HG02938 (cell line): ENCODE results near the gene AFAP1L1.
A peak's percentile ranks its signal among the peaks of the same experiment; 100 is the strongest.
"Not testable (repeated sequence)": the region's sequence is repeated elsewhere in the genome, so short reads cannot be mapped to it uniquely, and the experiment has no call there.

Experiments
- ATAC-seq: cut with Tn5 transposase; IDR thresholded peaks from one replicate; pipeline ENCODE4 v1.9.1; 2021; ENCODE audit warnings: mild to moderate bottlenecking, moderate library complexity; ENCODE audit not compliant: unreplicated experiment

AFAP1L1 gene

DNA sequence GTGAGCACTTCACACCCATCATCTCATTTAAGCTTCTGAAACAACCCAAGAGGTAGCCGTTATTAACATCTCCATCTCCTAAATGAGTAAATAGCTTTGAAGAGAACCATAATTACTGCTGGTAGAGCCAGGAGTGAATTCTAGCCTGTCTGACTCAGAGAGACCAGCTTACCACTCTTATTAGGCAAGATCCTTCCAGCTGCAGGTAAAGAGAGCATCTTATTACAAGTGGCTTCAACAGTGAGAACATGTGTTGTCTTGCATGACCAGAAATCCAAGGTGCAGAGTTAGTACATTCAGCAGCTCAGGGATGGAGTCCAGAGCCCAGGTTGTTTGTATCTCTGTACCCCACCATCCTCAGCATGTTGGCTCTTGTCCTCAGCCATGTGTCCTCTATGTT is 10.9 kb upstream of the AFAP1L1 start:
- no peak for ATAC-seq

DNA sequence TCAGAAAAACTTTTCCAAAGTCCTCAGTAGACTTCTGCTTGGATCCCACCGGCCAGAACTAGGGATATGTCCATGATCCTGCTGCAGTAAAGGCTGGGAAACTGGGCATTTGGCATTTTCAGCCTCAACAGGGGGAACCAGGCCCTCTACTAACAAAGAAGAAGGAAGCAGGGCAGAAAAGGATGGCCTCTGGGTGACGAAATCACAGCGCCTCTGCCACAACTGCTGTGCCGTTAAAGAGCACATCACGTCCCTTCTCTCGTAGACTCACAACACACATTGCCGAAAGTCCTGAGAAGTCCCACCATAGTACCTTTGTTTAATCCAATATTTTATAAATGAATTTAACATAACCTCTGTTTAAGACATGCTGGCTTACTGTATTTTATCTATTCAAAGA is 10.4 kb upstream of the AFAP1L1 start:
- ATAC-seq = no peak

DNA sequence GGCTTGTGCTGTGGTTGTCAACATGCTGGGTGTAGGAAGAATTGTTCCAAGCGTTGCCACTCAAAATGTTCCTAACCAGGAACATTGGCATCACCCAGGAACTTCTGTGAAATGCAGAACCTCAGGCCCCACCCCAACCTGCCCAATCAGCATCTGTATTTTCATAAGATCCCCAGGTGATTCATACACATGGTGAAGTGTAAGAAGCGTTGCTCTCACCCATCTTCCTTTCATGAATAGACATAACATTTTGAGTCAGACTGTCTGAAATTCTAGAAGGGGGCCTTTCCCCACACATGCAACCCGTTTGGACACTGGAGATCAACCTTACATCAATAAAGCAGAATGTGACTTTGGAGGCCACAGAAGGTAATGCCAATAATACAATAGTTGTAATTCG is 9.3 kb upstream of the AFAP1L1 start:
- no peak for ATAC-seq

DNA sequence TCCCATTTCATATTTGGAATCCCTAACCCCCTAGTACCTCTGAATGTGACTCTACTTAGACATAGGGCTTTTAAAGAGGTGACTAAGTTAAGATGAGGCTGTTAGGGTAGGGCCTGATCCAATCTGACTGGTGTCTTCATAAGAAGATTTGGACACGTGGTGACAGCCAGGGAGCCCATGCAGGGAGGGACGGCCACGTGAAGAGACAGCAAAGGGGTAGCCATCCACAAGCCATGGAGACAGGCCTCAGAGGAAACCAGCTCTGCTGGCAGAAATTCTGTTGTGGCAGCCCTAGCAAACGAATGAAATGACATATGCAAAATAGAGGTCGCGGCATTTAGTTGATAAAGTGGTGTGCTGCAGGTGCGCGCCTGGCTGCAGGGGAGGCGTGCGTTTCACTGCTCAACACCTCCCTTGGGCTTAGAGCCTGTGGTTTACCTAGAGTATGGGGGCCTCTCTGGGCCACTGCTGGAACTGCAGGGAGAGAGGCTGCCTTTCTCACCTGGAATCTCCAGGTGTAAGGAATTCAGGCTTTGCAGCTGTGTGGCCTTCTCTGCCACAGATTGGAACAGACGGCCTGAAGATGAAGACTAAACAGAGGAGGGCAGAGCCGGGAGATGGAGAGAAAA is 7.1 kb upstream of the AFAP1L1 start:
- ATAC-seq = peak; percentile 92

DNA sequence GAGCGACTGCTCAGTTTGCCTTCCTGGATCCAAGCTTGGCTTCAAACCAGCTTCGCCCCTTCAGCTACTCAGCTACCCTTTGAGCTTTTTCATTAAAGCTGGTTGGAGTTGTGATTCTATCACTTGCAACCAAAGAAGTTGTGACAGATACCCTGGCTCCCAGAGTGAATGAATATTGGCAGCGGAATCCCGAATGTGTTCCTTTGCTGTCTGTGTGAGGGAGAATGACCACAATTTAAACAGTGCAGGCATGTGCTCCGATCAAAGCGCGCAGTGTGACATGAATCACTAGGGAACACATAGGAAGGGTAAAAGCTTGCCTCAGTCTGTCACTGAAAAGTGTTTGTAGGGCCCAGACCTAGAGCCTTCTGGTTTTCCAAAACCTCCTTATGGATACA is 6.6 kb upstream of the AFAP1L1 start:
- ATAC-seq = no peak

DNA sequence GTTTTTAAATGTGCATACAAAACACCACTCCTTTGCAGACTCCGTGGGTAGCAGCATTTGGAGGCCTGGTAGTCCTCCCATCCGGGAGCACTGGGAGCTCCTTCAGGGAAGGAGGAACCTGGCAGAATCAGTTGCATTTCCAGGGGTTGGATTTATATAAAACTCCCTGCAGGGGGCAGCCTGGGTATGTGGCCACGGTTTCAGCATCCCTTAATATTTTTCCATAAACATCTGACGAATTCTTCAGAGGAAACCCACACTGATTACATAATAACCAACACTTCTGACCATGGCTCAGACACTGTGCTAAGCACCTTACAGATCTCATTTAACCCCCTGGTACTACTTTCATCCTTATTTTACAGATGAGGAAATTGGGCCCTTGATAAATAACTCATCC is 6.1 kb upstream of the AFAP1L1 start:
- ATAC-seq = no peak

DNA sequence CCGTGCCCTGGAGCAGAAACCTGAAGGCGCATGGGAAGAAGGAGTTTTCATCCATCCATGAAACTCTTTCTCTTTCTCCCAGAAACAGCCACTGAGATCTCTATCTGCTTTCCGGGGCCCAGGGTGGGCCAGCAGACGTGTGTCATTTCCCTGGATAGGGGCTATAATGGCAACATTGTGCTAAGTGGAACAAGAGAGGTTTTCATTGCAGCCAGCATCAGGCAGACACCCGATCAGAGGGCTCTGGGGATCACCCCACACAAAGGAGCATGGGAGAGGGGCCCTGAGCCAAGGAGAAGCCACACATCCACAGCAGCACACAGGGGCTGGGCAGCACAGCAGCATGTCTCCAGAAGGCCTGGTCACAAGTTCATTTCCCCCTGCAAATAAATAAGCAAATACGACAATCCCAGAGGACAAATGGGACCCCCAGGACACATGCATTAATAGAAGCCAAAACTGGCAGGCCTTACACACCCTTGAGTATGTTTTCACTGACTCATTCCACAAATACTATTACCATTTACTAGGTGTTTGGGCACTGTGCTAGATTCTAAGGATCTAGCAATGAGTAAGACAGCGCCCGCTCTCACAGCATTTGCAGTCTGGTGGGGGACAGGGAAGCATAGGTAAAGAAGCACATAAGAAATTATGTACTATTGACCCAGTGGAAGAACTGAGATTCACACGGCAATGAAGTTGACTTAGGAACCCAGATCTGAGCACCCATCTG is 4.3 kb upstream of the AFAP1L1 start:
- no peak for ATAC-seq

DNA sequence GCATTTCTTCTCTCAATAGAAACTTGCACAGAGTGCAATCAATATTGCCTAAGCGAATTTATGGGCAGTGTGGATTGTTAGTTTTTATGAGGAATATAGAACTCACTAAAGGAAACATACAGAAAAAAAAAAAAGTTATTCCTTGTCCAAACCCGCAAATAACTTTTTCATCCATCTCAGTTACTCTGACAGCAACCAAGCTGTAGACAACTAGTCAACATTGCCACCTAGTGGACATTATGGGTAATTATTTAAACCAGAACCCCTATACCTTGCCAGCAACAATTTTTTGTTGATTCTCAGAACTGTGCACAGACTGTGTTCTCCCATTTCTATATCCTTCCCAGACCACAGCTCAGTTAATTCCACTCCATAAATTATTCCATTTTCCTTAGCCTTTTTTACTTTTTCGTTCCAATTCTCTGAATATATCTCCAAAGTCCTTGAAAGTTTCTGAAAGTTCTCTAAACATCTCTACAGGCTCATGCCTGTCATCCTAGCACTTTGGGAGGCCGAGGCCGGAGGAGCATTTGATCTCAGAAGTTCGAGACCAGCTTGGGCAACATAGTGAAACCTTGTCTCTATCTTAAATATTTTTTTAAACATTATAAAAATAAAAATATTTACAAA is 2.6 kb upstream of the AFAP1L1 start:
- no peak for ATAC-seq

DNA sequence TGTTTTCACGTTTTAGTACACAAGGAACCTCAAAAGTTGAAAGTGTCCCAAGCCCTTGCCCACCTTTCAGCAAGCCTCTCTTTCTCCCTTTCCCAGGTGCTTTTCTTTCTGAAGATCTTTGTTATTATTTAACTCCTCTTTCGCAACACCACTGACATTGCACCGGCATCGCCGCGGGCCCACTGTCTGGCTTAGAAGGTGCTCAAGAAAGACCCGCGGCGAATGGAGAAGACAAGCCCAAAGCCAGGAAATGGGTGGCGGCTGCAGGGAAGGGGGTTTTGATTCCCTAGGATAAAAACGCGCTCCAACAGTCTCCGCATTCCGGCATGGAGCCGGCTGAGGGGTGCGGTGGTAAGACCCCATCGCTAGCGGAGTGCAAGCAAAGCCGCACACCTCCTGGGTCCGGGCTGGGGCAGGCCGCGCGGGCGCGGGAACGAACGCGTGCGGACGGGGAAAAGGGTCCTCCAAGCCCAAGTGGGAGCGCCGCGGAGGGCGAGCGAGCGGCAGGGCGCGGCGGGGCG is 404 bp upstream of the AFAP1L1 start:
- no peak for ATAC-seq

DNA sequence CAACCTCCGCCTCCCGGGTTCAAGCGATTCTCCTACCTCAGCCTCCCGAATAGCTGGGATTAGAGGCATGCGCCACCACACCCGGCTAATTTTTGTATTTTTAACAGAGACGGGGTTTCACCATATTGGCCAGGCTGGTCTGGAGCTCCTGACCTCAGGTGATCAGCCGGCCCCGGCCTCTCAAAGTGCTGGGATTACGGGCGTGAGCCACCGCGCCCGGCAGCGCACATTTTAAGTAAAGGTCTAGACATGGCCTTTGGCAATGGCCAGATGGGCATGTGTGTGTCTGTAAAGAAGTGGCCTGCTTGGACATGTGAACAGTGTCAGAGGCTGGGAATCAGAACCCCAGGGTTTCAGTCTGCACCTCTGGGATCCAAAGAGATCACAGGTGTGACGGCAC is 1.1 kb downstream of the AFAP1L1 start:
- ATAC-seq = not testable (repeated sequence)

DNA sequence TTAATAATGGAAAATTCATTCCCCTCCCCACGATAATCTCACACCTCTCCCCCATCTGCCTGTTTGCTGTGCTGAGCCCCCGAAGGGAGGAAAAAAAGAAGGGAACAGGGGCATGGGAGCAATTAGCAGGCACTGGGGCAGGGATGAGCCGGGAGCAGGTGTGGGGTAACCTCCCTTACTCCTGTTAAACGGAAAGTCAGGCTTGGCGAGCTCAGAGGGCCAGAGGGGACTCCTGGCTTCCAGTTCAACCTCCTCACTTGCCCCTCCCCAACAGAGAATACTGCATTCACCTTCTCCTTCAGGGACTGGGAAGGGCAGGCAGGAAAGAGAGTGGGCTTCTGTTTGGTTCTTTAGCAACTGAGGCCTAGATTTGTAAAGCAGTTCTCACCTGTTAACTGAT is 1.6 kb downstream of the AFAP1L1 start:
- no peak for ATAC-seq

DNA sequence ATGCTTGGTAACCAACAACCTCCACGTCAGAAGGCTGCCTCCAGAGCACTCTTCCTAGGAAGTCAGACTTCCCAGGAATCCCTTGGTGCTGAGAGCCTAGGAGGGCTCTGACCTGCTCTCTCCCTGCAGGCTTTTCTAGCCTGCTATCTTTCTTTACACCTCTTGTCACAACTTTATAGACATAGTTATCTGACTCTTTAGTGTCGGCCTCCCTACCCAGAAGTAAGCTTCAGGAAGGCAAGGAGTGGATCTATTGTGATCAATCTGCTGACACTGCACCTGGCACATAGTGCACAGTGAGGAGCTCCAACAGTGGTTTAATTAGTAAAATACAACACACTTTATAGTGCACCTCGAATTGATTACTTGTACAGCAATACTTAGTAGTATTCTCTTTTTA is 2.3 kb downstream of the AFAP1L1 start:
- no peak for ATAC-seq

DNA sequence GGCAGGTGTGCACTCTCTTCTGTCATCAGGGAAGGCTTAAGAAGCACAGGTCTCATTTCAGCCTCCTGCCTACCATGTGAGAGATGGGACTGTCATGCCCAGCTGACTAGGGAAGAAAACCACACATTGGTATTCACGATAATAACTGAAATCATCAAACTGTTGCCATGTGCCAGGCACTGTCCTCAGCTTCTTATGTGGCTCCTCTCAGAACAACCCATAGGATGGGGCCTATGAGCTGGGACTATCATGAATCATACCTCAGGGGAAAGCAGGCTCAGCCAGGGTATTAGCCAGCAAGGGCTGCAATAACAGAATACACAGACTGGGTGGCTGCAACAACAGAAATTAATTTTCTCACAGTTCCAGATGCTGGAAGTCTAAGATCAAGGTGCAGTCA is 3.3 kb downstream of the AFAP1L1 start:
- ATAC-seq = no peak

DNA sequence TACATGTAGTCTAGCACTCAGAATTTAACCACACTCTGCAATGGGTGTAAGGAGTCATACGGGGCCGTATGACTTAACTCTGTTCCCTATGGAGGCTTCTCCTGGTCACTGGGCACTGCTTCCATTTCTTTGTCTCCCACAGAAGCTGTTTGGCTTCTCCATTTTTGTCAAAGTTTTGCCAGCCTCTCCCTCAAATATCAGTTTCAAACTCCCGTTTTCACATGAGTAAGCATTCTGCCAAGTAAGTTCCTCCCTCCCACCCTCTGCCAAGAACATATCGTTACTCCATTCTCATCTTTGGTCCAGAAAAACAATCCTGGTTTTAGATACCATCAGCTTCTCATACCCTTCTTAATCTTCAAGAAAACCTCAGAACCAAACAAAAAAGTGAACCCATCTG is 6.1 kb downstream of the AFAP1L1 start:
- ATAC-seq = no peak

DNA sequence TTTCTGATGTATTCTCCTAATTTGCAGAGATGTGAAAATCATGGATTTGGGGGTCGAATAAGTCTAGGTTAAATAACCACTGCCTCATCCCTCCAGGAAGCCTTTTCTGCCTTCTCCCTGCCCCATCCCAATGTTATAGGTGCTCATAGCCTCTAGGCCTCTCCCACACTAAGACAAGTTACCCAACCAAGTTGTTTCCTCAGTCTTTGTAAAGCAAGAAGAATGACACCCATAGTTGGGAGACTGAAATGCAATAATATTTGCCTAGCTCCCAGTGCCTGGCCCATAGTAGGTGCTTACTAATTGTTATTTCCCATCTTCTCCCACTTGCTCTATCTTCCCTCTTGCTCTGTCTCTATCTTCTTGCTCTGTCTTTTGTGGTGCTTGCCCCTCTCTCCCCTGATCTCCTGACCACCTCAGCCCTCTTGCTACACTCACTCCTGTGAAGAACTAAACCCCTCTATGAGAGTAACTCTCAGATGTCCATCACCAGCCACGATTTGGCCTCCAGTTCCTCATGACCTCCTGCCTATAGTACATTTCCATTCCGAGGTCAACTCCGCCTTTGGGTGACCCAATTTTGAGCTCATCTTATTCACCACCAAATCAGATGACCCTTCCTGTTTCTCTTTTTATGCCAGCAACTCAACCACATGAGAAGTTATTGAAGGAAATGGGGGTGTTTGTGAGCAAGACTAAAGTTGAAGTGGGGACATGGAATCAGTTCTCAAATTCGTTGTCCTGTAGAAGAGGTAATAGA is 7.0 kb downstream of the AFAP1L1 start:
- no peak for ATAC-seq

DNA sequence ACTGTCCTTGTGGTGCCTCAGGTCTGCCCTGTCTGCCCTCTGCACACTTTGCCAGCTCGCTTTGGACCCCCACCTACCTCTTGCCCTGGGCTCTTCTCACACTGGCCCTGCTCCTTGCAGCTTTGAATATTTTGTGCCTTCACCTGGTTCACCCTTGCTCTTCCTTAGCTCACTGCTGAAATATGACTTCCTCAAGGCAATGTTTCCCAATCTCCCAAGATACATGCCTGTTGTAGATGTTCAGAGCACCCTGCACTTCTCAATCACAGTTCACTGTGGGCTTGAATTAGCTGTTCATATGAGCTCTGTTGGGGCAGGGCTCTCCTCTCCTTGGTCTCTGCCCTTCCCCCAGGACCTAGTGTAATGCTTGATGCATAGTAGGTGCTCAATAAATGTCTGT is 8.0 kb downstream of the AFAP1L1 start:
- ATAC-seq = no peak

DNA sequence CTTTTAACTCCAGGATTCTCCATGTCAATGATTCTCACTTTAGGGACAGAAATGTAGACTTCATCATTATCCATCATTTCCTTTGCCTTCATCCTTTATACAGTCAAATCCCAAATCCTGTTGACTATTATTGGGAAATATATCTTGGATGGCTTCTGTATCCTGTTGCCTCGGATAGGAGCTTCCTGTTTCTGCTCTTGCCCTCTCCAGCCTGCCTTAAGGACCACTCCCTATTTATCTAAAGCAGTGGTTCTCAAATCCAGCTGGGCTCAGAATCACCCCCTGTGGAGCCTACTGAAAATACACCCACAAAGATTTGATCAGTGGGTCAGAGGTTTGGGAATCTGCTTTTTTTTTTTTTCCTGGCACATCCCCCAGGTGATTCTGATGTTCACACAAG is 8.5 kb downstream of the AFAP1L1 start:
- no peak for ATAC-seq

DNA sequence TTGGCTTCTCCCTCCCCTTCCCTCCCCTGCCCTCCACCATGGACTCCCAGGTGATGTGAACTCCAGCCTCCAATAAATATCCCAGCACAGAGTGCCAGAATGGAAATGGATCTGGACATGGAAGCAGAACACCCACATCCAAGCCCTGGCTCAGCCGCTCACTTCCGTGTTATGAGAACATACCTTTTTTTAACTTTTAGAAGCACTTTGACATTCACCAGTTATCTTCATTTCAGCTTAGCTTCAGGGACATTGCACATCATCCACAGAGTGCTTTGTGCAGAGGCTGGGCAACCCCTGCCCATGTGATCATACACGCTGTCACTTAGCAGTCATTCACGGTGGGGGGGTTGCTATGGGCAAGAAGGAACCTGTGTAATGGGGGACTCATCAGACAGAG is 9.1 kb downstream of the AFAP1L1 start:
- no peak for ATAC-seq

DNA sequence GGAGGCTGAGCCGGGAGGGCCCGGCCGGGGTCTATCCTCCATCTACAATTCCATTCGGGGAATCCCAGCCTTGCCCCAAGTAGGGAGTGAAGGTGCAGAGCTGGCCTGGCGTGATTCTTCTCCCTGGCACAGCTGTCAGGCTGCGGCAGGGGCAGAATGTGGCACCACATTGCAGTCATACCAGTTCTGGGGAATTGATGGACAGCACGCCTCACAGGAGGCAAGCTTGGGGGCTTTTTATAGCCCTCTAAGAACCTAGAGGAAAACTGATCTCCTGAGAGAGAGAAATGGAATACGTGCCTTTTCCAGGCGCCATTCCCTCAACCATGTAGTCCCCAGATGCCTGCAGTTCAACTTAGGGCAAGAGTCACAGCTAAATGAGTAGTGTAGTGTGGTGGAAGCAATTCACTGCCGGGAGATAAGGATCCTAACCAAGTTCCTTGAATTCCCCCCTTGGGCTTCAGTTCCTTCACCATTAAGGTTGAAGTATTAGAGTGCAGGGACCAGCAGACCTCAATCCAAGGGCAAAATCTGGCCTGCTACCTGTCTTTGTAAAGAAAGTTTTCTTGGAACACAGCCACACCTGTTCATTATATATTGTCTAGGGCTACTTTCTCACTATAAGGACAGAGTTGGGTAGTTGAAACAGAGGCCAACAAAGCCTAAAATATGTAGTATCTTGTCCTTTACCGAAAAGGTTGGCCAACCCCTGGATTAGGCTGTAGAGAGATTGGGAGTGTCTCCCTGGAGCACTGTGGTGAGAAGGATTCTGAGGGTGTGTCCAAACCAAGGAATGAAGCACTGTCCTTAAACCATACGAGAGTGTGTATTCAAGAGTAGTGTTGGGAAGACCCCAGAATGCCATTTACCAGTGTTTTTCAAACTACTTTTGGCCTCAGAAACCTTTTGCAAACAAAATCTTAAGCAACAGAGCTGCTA is 10.6 kb downstream of the AFAP1L1 start:
- ATAC-seq = no peak

DNA sequence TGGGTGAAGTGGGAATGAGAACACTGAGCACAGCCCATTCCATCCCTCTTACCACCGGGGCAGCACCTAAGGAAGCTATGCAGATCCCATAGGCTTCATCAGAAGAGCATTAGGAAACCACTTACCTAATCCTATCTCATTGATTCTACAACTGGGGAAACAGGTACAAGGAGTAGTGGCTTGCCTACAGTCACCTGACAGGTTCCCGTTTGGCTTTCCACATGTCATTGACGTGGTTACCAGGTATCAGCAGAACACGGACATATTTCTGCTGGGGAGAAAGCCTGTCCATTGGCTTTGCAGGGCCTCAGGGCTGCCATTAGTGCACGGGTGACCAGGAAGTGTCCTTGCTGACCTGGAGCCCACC is 11.3 kb downstream of the AFAP1L1 start:
- no peak for ATAC-seq
